CD8-positive, alpha-beta memory T cell (primary cell): ENCODE measurements around the gene TNFRSF14. TPM values are rescaled to one million over a fixed set of nuclear protein-coding genes. Genes with fewer than 3 reads are reported as not detected.
"Not testable (repeated sequence)": the region's sequence is repeated elsewhere in the genome, so short reads cannot be mapped to it uniquely, and the experiment has no call there.

ENCODE experiments used
- CTCF ChIA-PET: fragments of 350-600 bp; sonication (Branson Sonifier 250); formaldehyde crosslinking; loops from one replicate; lab custom pipeline; 2021; ENCODE audit warnings: antibody characterized with exemption; lab: Charles Lee
- POLR2A ChIA-PET: fragments of 350-600 bp; sonication (Branson Sonifier 250); formaldehyde crosslinking; loops from one replicate; lab custom pipeline; 2021; ENCODE audit warnings: antibody characterized with exemption; lab: Charles Lee
- DNase-seq, 5 donors: peaks; one replicate each; pipeline versions ENCODE4 v3.0.0 to v3.0.0-alpha.2; 2020 to 2022; ENCODE audit warnings: mixed read lengths in 1 of 5
- H3K27ac ChIP-seq: one replicate; pipeline ENCODE4 v1.7.0; 2013; ENCODE audit warnings: low read depth, mild to moderate bottlenecking, low read length, moderate library complexity
- H3K27me3 ChIP-seq: 2 replicates; pipeline ENCODE4 v1.7.0; 2013; ENCODE audit warnings: low read length, mild to moderate bottlenecking; ENCODE audit not compliant: insufficient read depth, poor library complexity, severe bottlenecking
- H3K36me3 ChIP-seq: 2 replicates; pipeline ENCODE4 v1.7.0; 2013; ENCODE audit warnings: mild to moderate bottlenecking, low read length, moderate library complexity; ENCODE audit not compliant: insufficient read depth
- H3K4me1 ChIP-seq: 2 replicates; pipeline ENCODE4 v1.7.0; 2013; ENCODE audit warnings: mild to moderate bottlenecking, low read length, moderate library complexity; ENCODE audit not compliant: insufficient read depth
- H3K4me3 ChIP-seq: 2 replicates; pipeline ENCODE4 v1.7.0; 2013; ENCODE audit warnings: mild to moderate bottlenecking, low read length
- H3K9me3 ChIP-seq: 2 replicates; pipeline ENCODE4 v1.7.0; 2013; ENCODE audit warnings: mild to moderate bottlenecking, low read length
- H3K27ac Mint-ChIP-seq, 8 donors: one replicate each; pipeline ENCODE4 v1.8.0; 2020 to 2021; ENCODE audit warnings: mixed read lengths in 8 of 8, mild to moderate bottlenecking in 6 of 8, inconsistent platforms in 3 of 8, moderate library complexity in 3 of 8
- H3K27me3 Mint-ChIP-seq, 2 donors: one replicate each; pipeline ENCODE4 v1.8.0; 2020 to 2021; ENCODE audit warnings: mixed read lengths in 2 of 2, mild to moderate bottlenecking in 1 of 2, moderate library complexity in 1 of 2
- H3K36me3 Mint-ChIP-seq, 3 donors: one replicate each; pipeline ENCODE4 v1.8.0; 2020 to 2021; ENCODE audit warnings: mixed read lengths in 3 of 3, inconsistent platforms in 1 of 3, mild to moderate bottlenecking in 1 of 3
- H3K4me1 Mint-ChIP-seq, 3 donors: one replicate each; pipeline ENCODE4 v1.8.0; 2020 to 2021; ENCODE audit warnings: mixed read lengths in 3 of 3, inconsistent platforms in 1 of 3, mild to moderate bottlenecking in 1 of 3
- H3K4me3 Mint-ChIP-seq, 7 donors: one replicate each; pipeline ENCODE4 v1.8.0; 2020 to 2021; ENCODE audit warnings: mixed read lengths in 7 of 7, mild to moderate bottlenecking in 6 of 7, moderate library complexity in 4 of 7, inconsistent platforms in 2 of 7
- H3K9me3 Mint-ChIP-seq, 5 donors: one replicate each; pipeline ENCODE4 v1.8.0; 2020 to 2022; ENCODE audit warnings: mixed read lengths in 5 of 5, mild to moderate bottlenecking in 3 of 5, moderate library complexity in 2 of 5, inconsistent platforms in 1 of 5
- polyA plus RNA-seq: library from polyadenylated mRNA; unstranded; fragments of 300-500 nt; fragmentation: Illumina TruSeq; gene quantifications from one replicate; pipeline ENCODE4 v1.2.3, GENCODE V29; 2021
- total RNA-seq, 2 experiments: library from RNA; stranded (reverse); gene quantifications; one replicate each; pipeline ENCODE4 v1.2.3, GENCODE V29; 2021

The TNFRSF14 gene
- total and polyA plus RNA-seq, 3 experiments from 2014 or later = 51.6 to 168 (median 164) TPM

GRCh38 chr1:2544875-2545640 is 11.1 kb upstream of the TNFRSF14 start:
- no peaks in the 10 kb centered on the region for H3K36me3 ChIP-seq
- H3K4me3 Mint-ChIP-seq = peak overlapping the region in 3 of 7 donors; percentile 10 to 45 (median 36)
- peaks cover 13 to 53% (median 17%) of the 10 kb centered on the region in 3 donors for H3K4me1 Mint-ChIP-seq
- ChIA-PET POLR2A (interaction anchor here (1.2 to 4.6 kb wide), 7 partner anchors 11 to 130 kb away, joined by 3 to 87 read pairs (median 7); partner anchors contain the start of genes PANK4, PRXL2B and TNFRSF14), CTCF (interaction anchor here (1.2 to 10.9 kb wide), 5 partner anchors 11 to 350 kb away, joined by 6 to 134 read pairs (median 19); partner anchors contain the start of genes FAAP20, HES5, PANK4 and PRXL2B)
- peaks cover 55% of the 10 kb centered on the region for H3K4me1 ChIP-seq
- no peak overlapping the region for H3K4me3 ChIP-seq
- H3K27me3 Mint-ChIP-seq = no peaks in the 10 kb centered on the region
- no peaks in the 10 kb centered on the region for H3K9me3 ChIP-seq
- no peak for DNase-seq
- H3K36me3 Mint-ChIP-seq = peaks cover 0 to 2% (median 0%) of the 10 kb centered on the region in 3 donors
- no peaks in the 10 kb centered on the region for H3K27me3 ChIP-seq
- no peaks in the 10 kb centered on the region for H3K9me3 Mint-ChIP-seq
- H3K27ac ChIP-seq = peak overlapping the region; percentile 70
- peak overlapping the region; percentile 12 to 97 (median 60) for H3K27ac Mint-ChIP-seq

GRCh38 chr1:2545754-2546514 is 10.2 kb upstream of the TNFRSF14 start:
- DNase-seq = peak; percentile 86 to 92 (median 88)
- CTCF ChIA-PET = interaction anchor here (0.8 to 10.9 kb wide), 7 partner anchors 10 to 351 kb away, joined by 3 to 134 read pairs (median 19); partner anchors contain the start of genes FAAP20, HES5, PANK4 and PEX10
- peak overlapping the region; percentile 92 for H3K27ac ChIP-seq
- H3K9me3 Mint-ChIP-seq = no peaks in the 10 kb centered on the region
- H3K36me3 Mint-ChIP-seq = peaks cover 0 to 2% (median 0%) of the 10 kb centered on the region in 3 donors
- H3K9me3 ChIP-seq = no peaks in the 10 kb centered on the region
- H3K27me3 Mint-ChIP-seq = no peaks in the 10 kb centered on the region
- POLR2A ChIA-PET = interaction anchor here (0.8 to 4.6 kb wide), 10 partner anchors 10 to 133 kb away, joined by 3 to 87 read pairs (median 8); partner anchors contain the start of genes PANK4, PEX10, PRXL2B and TNFRSF14
- H3K4me1 Mint-ChIP-seq = peaks cover 13 to 53% (median 19%) of the 10 kb centered on the region in 3 donors
- peaks cover 52% of the 10 kb centered on the region for H3K4me1 ChIP-seq
- H3K4me3 ChIP-seq = peak overlapping the region; percentile 96
- H3K27me3 ChIP-seq = no peaks in the 10 kb centered on the region
- H3K4me3 Mint-ChIP-seq = peak overlapping the region; percentile 91 to 98 (median 94)
- peak overlapping the region; percentile 50 to 100 (median 96) for H3K27ac Mint-ChIP-seq
- H3K36me3 ChIP-seq = no peaks in the 10 kb centered on the region

GRCh38 chr1:2546515-2547209 is 9.5 kb upstream of the TNFRSF14 start:
- no peaks in the 10 kb centered on the region for H3K27me3 Mint-ChIP-seq
- H3K27ac Mint-ChIP-seq = peak overlapping the region; percentile 96 to 100 (median 97)
- POLR2A ChIA-PET = interaction anchor here (0.7 to 4.6 kb wide), 15 partner anchors 10 to 352 kb away, joined by 3 to 87 read pairs (median 7); partner anchors contain the start of genes FAAP20, MORN1, PANK4 and PEX10
- Histone ChIP-seq H3K4me3 (peak overlapping the region; percentile 96), H3K36me3 (no peaks in the 10 kb centered on the region), H3K4me1 (peaks cover 44% of the 10 kb centered on the region), H3K27ac (peak overlapping the region; percentile 92), H3K27me3 (no peaks in the 10 kb centered on the region), H3K9me3 (no peaks in the 10 kb centered on the region)
- peaks cover 13 to 47% (median 18%) of the 10 kb centered on the region in 3 donors for H3K4me1 Mint-ChIP-seq
- CTCF ChIA-PET = interaction anchor here (0.8 to 10.9 kb wide), 16 partner anchors 9 to 355 kb away, joined by 3 to 134 read pairs (median 6); partner anchors contain the start of genes FAAP20, HES5, MORN1 and PANK4
- peak overlapping the region; percentile 91 to 98 (median 94) for H3K4me3 Mint-ChIP-seq
- DNase-seq = peak; percentile 76 to 92 (median 86)
- H3K9me3 Mint-ChIP-seq = no peaks in the 10 kb centered on the region
- H3K36me3 Mint-ChIP-seq = peaks cover 0 to 2% (median 0%) of the 10 kb centered on the region in 3 donors

- H3K27me3 Mint-ChIP-seq = no peaks in the 10 kb centered on the region
- peak; percentile 36 to 75 (median 51) for DNase-seq
- Histone ChIP-seq H3K36me3 (no peaks in the 10 kb centered on the region), H3K27me3 (no peaks in the 10 kb centered on the region), H3K9me3 (no peaks in the 10 kb centered on the region), H3K4me1 (peaks cover 40% of the 10 kb centered on the region), H3K27ac (peak overlapping the region; percentile 92), H3K4me3 (peak overlapping the region; percentile 96)
- no peaks in the 10 kb centered on the region for H3K9me3 Mint-ChIP-seq
- H3K4me1 Mint-ChIP-seq = peaks cover 13 to 44% (median 18%) of the 10 kb centered on the region in 3 donors
- H3K4me3 Mint-ChIP-seq = peak overlapping the region; percentile 91 to 98 (median 94)
- peak overlapping the region; percentile 96 to 100 (median 97) for H3K27ac Mint-ChIP-seq
- peaks cover 0 to 2% (median 0%) of the 10 kb centered on the region in 3 donors for H3K36me3 Mint-ChIP-seq
- CTCF ChIA-PET = interaction anchor here (0.8 to 10.9 kb wide), 16 partner anchors 9 to 356 kb away, joined by 3 to 134 read pairs (median 5); partner anchors contain the start of genes FAAP20, HES5, MORN1 and PANK4
- POLR2A ChIA-PET = interaction anchor here (0.7 to 4.6 kb wide), 13 partner anchors 9 to 352 kb away, joined by 3 to 87 read pairs (median 6); partner anchors contain the start of genes FAAP20, MORN1, PANK4 and PEX10
These were observed 8.7 kb upstream of the TNFRSF14 start for GRCh38 chr1:2547210-2548067.

GRCh38 chr1:2548068-2548589 is 8.0 kb upstream of the TNFRSF14 start:
- no peaks in the 10 kb centered on the region for H3K9me3 Mint-ChIP-seq
- Histone ChIP-seq H3K4me3 (peak overlapping the region; percentile 96), H3K4me1 (peaks cover 39% of the 10 kb centered on the region), H3K9me3 (no peaks in the 10 kb centered on the region), H3K27me3 (no peaks in the 10 kb centered on the region), H3K27ac (peak overlapping the region; percentile 92), H3K36me3 (no peaks in the 10 kb centered on the region)
- no peaks in the 10 kb centered on the region for H3K27me3 Mint-ChIP-seq
- H3K4me3 Mint-ChIP-seq = peak overlapping the region; percentile 91 to 98 (median 94)
- H3K36me3 Mint-ChIP-seq = peaks cover 0 to 2% (median 0%) of the 10 kb centered on the region in 3 donors
- CTCF ChIA-PET = interaction anchor here (0.9 to 10.9 kb wide), 15 partner anchors 8 to 353 kb away, joined by 3 to 134 read pairs (median 5); partner anchors contain the start of genes FAAP20, HES5, MORN1 and PANK4
- peak; percentile 75 to 88 (median 77) for DNase-seq
- H3K27ac Mint-ChIP-seq = peak overlapping the region; percentile 96 to 100 (median 97)
- peaks cover 13 to 44% (median 18%) of the 10 kb centered on the region in 3 donors for H3K4me1 Mint-ChIP-seq
- POLR2A ChIA-PET = interaction anchor here (0.6 to 4.6 kb wide), 13 partner anchors 8 to 353 kb away, joined by 3 to 87 read pairs (median 7); partner anchors contain the start of genes FAAP20, MORN1, PANK4 and PEX10

- not testable (repeated sequence) for H3K36me3 ChIP-seq, H3K27me3 Mint-ChIP-seq, H3K9me3 Mint-ChIP-seq, DNase-seq, H3K36me3 Mint-ChIP-seq, H3K27me3 ChIP-seq, H3K9me3 ChIP-seq
- H3K27ac ChIP-seq = peak overlapping the region; percentile 92
- peak overlapping the region; percentile 96 to 100 (median 97) for H3K27ac Mint-ChIP-seq
- ChIA-PET CTCF (interaction anchor here (1.2 to 10.9 kb wide), 5 partner anchors 9 to 136 kb away, joined by 3 to 134 read pairs (median 27); partner anchors contain the start of genes HES5, PANK4, PEX10 and PRXL2B), POLR2A (interaction anchor here (4.2 to 4.6 kb wide), 3 partner anchors 24 to 137 kb away, joined by 18 to 87 read pairs (median 48); partner anchors contain the start of genes PANK4, PEX10 and PRXL2B)
- peak overlapping the region in 2 of 7 donors; percentile 92 to 97 for H3K4me3 Mint-ChIP-seq
- peaks cover 14 to 42% (median 19%) of the 10 kb centered on the region in 3 donors for H3K4me1 Mint-ChIP-seq
- H3K4me3 ChIP-seq = peak overlapping the region; percentile 68
- H3K4me1 ChIP-seq = peaks cover 28% of the 10 kb centered on the region
These were observed 6.7 kb upstream of the TNFRSF14 start for GRCh38 chr1:2549367-2550029.
